ENCODE results near the gene ITGA1. TPM values are rescaled to one million over a fixed set of nuclear protein-coding genes. Genes with fewer than 3 reads are reported as not detected.
A peak's percentile ranks its signal among the peaks of the same experiment; 100 is the strongest.

ITGA1 gene
- total RNA-seq, 3 donors from 2014 or later: 26.2 to 49.2 (median 36.6) TPM

GRCh38 chr5:52989025-52989780, 201.5 kb downstream of the ITGA1 start, which contains the start of gene ITGA2:
Gene ITGA2 (plus strand): TSS chr5:52989352. CDS start chr5:52989469, 117 bp downstream.
- intact Hi-C loops (cut with DNase I; ENCODE audit: low total_unique reads): no loop called here
- no peaks in the 10 kb centered on the region for H3K9me3 ChIP-seq
- H3K4me1 ChIP-seq: no peaks in the 10 kb centered on the region
- DNase-seq (ENCODE audit: low spot score in 2 of 2): peak; percentile 48 to 61
- peak within 1 kb of the TSS; percentile 92 to 93 for H3K27ac ChIP-seq
- no peaks in the 10 kb centered on the region for H3K36me3 ChIP-seq
- peak within 1 kb of the TSS; percentile 52 to 90 (median 75) for H3K4me3 ChIP-seq
- no peaks in the 10 kb centered on the region for H3K27me3 ChIP-seq
- TF ChIP-seq POLR2A (IDR thresholded peaks at IDR 0.05) (no peak), POLR2AphosphoS5 (IDR thresholded peaks at IDR 0.05) (peak in 1 of 3 donors; percentile 18)

- TF ChIP-seq POLR2AphosphoS5 (IDR thresholded peaks at IDR 0.05) (no peak), CTCF (IDR thresholded peaks at IDR 0.05) (peak in 1 of 3 donors; percentile 10), POLR2A (IDR thresholded peaks at IDR 0.05) (no peak)
- peak overlapping the region; percentile 92 to 93 for H3K27ac ChIP-seq
Measured at GRCh38 chr5:52989781-52990527, 202.2 kb downstream of the ITGA1 start.

GRCh38 chr5:52990528-52990925, 202.8 kb downstream of the ITGA1 start:
- Histone ChIP-seq H3K27me3 (no peaks in the 10 kb centered on the region), H3K36me3 (no peaks in the 10 kb centered on the region), H3K4me1 (no peaks in the 10 kb centered on the region), H3K27ac (peak overlapping the region in 1 of 2 donors; percentile 92), H3K9me3 (no peaks in the 10 kb centered on the region), H3K4me3 (peak overlapping the region in 2 of 3 donors; percentile 75 to 90)
- DNase-seq (ENCODE audit: low spot score in 2 of 2): no peak
- TF ChIP-seq POLR2A (IDR thresholded peaks at IDR 0.05) (no peak), POLR2AphosphoS5 (IDR thresholded peaks at IDR 0.05) (no peak), CTCF (IDR thresholded peaks at IDR 0.05) (no peak)
- intact Hi-C loops (cut with DNase I; ENCODE audit: low total_unique reads): no loop called here

More at GRCh38 chr5:52989781-52990527, 202.2 kb downstream of the ITGA1 start:
- peak in 1 of 2 donors; percentile 32 for DNase-seq (ENCODE audit: low spot score in 2 of 2)
- Histone ChIP-seq H3K4me3 (peak overlapping the region; percentile 52 to 90 (median 75)), H3K36me3 (no peaks in the 10 kb centered on the region), H3K4me1 (no peaks in the 10 kb centered on the region), H3K9me3 (no peaks in the 10 kb centered on the region), H3K27me3 (no peaks in the 10 kb centered on the region)
- intact Hi-C loops (cut with DNase I; ENCODE audit: low total_unique reads): no loop called here

- Histone ChIP-seq H3K4me1 (no peaks in the 10 kb centered on the region), H3K27me3 (no peaks in the 10 kb centered on the region), H3K9me3 (no peaks in the 10 kb centered on the region), H3K27ac (peak overlapping the region in 1 of 2 donors; percentile 20), H3K36me3 (no peaks in the 10 kb centered on the region), H3K4me3 (no peak overlapping the region)
- intact Hi-C loops (cut with DNase I; ENCODE audit: low total_unique reads): loop anchor here (2.0 kb wide), 1 partner anchor 25 kb away; no protein-coding TSS in a partner anchor
- TF ChIP-seq POLR2A (IDR thresholded peaks at IDR 0.05): no peak
- TF ChIP-seq CTCF (IDR thresholded peaks at IDR 0.05): no peak
- TF ChIP-seq POLR2AphosphoS5 (IDR thresholded peaks at IDR 0.05): no peak
- no peak for DNase-seq (ENCODE audit: low spot score in 2 of 2)
Measured at GRCh38 chr5:52993367-52993766, 205.7 kb downstream of the ITGA1 start.

GRCh38 chr5:52994266-52994665, 206.6 kb downstream of the ITGA1 start:
- no peaks in the 10 kb centered on the region for H3K36me3 ChIP-seq
- TF ChIP-seq POLR2A (IDR thresholded peaks at IDR 0.05) (no peak), POLR2AphosphoS5 (IDR thresholded peaks at IDR 0.05) (no peak), CTCF (IDR thresholded peaks at IDR 0.05) (no peak)
- no peaks in the 10 kb centered on the region for H3K4me1 ChIP-seq
- no peaks in the 10 kb centered on the region for H3K27me3 ChIP-seq
- no peak overlapping the region for H3K4me3 ChIP-seq
- H3K9me3 ChIP-seq: no peaks in the 10 kb centered on the region
- no peak for DNase-seq (ENCODE audit: low spot score in 2 of 2)
- no peak overlapping the region for H3K27ac ChIP-seq
- intact Hi-C loops (cut with DNase I; ENCODE audit: low total_unique reads): no loop called here

Measured in breast epithelium (tissue), 4 donors.